OCI-LY1 (cell line): ENCODE data around the gene PAK3.

Experiments used
- H2AFZ ChIP-seq: fragments of 200-600 bp; sonication (generic), shearing (Covaris generic); 2 replicates; pipeline ENCODE4 v1.6.0; 2014; ENCODE audit warnings: antibody characterized with exemption, mild to moderate bottlenecking, low read length
- H3F3A ChIP-seq: fragments of 200-600 bp; sonication (generic), shearing (Covaris generic); 2 replicates; pipeline ENCODE4 v1.6.0; 2014; ENCODE audit warnings: mild to moderate bottlenecking, antibody characterized with exemption, low read length, moderate library complexity; ENCODE audit not compliant: insufficient read depth
- H3K27ac ChIP-seq: fragments of 200-600 bp; sonication (generic); 2 replicates; pipeline ENCODE4 v1.5.1; 2014; ENCODE audit warnings: low read length, mixed run types, mild to moderate bottlenecking, low read depth; ENCODE audit not compliant: poor library complexity, severe bottlenecking
- H3K27me3 ChIP-seq: fragments of 200-600 bp; sonication (generic); 2 replicates; pipeline ENCODE4 v1.6.0; 2014; ENCODE audit warnings: antibody characterized with exemption, mild to moderate bottlenecking, low read length, moderate library complexity; ENCODE audit not compliant: insufficient read depth
- H3K36me3 ChIP-seq: fragments of 200-600 bp; sonication (generic); 2 replicates; pipeline ENCODE4 v1.6.1; 2014; ENCODE audit warnings: mild to moderate bottlenecking, antibody characterized with exemption, low read length, moderate library complexity, mixed read lengths; ENCODE audit not compliant: insufficient read depth
- H3K4me1 ChIP-seq: fragments of 200-600 bp; sonication (generic); 2 replicates; pipeline ENCODE4 v1.5.1; 2014; ENCODE audit warnings: mild to moderate bottlenecking, low read length, moderate library complexity; ENCODE audit not compliant: insufficient read depth, severe bottlenecking
- H3K4me2 ChIP-seq: fragments of 200-600 bp; sonication (generic), shearing (Covaris generic); 2 replicates; pipeline ENCODE4 v1.6.1; 2014; ENCODE audit warnings: low read length
- H3K4me3 ChIP-seq: fragments of 200-600 bp; sonication (generic); 2 replicates; pipeline ENCODE4 v1.5.1; 2014; ENCODE audit warnings: low read length, low read depth, mild to moderate bottlenecking, mixed read lengths; ENCODE audit not compliant: poor library complexity, severe bottlenecking
- H3K79me2 ChIP-seq: fragments of 200-600 bp; shearing (Covaris generic); 2 replicates; pipeline ENCODE4 v1.6.1; 2016; ENCODE audit warnings: mixed run types, low read length, mixed read lengths; ENCODE audit not compliant: insufficient read depth
- H3K9ac ChIP-seq: fragments of 200-600 bp; sonication (generic), shearing (Covaris generic); 2 replicates; pipeline ENCODE4 v1.6.1; 2014; ENCODE audit warnings: mild to moderate bottlenecking, low read length, mixed read lengths
- H3K9me2 ChIP-seq: fragments of 200-600 bp; sonication (generic), shearing (Covaris generic); 2 replicates; pipeline ENCODE4 v1.6.1; 2014; ENCODE audit warnings: low read depth, mild to moderate bottlenecking, low read length, mixed read lengths
- H3K9me3 ChIP-seq: fragments of 200-600 bp; shearing (Covaris generic); 2 replicates; pipeline ENCODE4 v1.6.1; 2014; ENCODE audit warnings: low read length, mixed read lengths
- H4K20me1 ChIP-seq: fragments of 200-600 bp; sonication (generic), shearing (Covaris generic); 2 replicates; pipeline ENCODE4 v1.6.0; 2016; ENCODE audit warnings: mild to moderate bottlenecking, low read length; ENCODE audit not compliant: insufficient read depth
- CTCF ChIP-seq: fragments of 200-600 bp; sonication (generic), shearing (Covaris generic); IDR thresholded peaks from 2 replicates; pipeline ENCODE4 v1.5.1; 2017; ENCODE audit warnings: mild to moderate bottlenecking, antibody characterized with exemption, low read length, moderate library complexity, mixed read lengths
- EZH2 ChIP-seq: fragments of 200-600 bp; sonication (generic), shearing (Covaris generic); IDR thresholded peaks from 2 replicates; pipeline ENCODE4 v1.8.0; 2017; ENCODE audit warnings: borderline replicate concordance, mixed run types, mild to moderate bottlenecking, antibody characterized with exemption, low read length, moderate library complexity, mixed read lengths

The PAK3 gene

DNA sequence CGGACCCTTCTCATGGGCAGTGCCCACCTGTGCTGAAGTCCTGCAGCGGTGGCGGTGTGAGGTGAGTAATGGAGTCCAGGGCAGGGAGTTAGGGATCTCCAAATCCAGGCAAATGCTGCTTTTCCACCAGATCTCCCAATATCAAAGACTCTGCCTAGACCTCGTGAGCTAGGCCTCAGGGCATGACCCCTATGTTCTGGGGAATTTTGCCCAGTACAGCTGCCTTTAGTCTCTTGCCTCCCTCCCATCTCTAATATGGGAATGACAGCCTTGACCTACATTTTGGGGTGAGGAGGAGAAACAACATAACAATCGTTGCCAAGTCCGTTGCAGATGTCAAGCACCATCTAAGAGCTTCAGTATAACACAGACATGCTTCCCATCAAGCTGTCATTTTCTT, 7.3 kb downstream of the PAK3 start:
- Histone ChIP-seq H3K27me3 (no peaks in the 10 kb centered on the region), H3K4me1 (no peaks in the 10 kb centered on the region), H3K4me2 (no peak overlapping the region), H3K27ac (no peak overlapping the region), H3K9me3 (no peaks in the 10 kb centered on the region), H3K9me2 (no peaks in the 10 kb centered on the region), H3K36me3 (no peaks in the 10 kb centered on the region), H2AFZ (no peak overlapping the region), H3F3A (no peaks in the 10 kb centered on the region), H3K79me2 (no peaks in the 10 kb centered on the region), H4K20me1 (no peaks in the 10 kb centered on the region), H3K9ac (no peak overlapping the region), H3K4me3 (no peak overlapping the region)
- TF ChIP-seq EZH2 (no peak), CTCF (no peak)

DNA sequence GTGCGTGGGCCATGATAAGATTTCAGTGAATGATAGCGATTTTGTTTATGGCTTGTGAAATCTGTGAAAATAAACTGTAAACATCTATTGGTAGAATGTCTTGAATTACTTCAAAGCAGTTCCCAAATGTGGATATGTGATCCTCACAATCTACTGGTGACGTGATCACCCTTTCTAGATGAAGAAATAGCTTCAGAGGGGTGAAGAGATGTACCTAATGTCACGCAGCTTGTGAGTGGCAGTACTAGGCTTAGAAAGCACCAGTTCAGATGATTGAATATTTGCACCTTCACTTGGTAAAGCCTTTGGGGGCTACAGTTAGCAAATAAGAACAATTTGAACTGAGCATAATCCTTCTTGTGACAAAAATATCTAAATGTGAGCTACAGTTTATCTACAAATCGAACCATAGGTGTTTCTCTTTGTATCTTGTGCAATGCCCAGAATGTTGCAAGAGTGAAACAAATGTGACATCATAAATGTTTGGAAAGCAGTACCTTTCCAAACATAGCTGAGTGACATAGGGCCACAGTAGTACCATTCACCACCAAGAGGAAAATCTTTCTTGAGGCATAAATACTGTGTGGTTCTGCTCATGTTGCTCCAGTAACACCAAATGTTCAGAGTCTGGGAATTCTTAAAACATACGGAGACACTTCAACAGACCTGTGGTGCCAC, 14.2 kb downstream of the PAK3 start:
- no peaks in the 10 kb centered on the region for H3K9me3 ChIP-seq
- no peak overlapping the region for H3K4me2 ChIP-seq
- no peak overlapping the region for H2AFZ ChIP-seq
- H3K9ac ChIP-seq, result no peak overlapping the region
- H3K4me1 ChIP-seq, result no peaks in the 10 kb centered on the region
- H3K36me3 ChIP-seq, result no peaks in the 10 kb centered on the region
- no peaks in the 10 kb centered on the region for H3K27me3 ChIP-seq
- no peak overlapping the region for H3K27ac ChIP-seq
- no peak for TF ChIP-seq EZH2
- no peak for TF ChIP-seq CTCF
- no peaks in the 10 kb centered on the region for H3K79me2 ChIP-seq
- H3F3A ChIP-seq, result no peaks in the 10 kb centered on the region
- H3K9me2 ChIP-seq, result no peaks in the 10 kb centered on the region
- H4K20me1 ChIP-seq, result no peaks in the 10 kb centered on the region
- no peak overlapping the region for H3K4me3 ChIP-seq

- TF ChIP-seq EZH2, result no peak
- no peak for TF ChIP-seq CTCF
- H3K27me3 ChIP-seq, result no peaks in the 10 kb centered on the region
- no peaks in the 10 kb centered on the region for H3K4me1 ChIP-seq
- H3K9me2 ChIP-seq, result no peaks in the 10 kb centered on the region
- no peaks in the 10 kb centered on the region for H4K20me1 ChIP-seq
- H3F3A ChIP-seq, result no peaks in the 10 kb centered on the region
- no peaks in the 10 kb centered on the region for H3K79me2 ChIP-seq
- no peak overlapping the region for H3K27ac ChIP-seq
- H2AFZ ChIP-seq, result no peak overlapping the region
- H3K36me3 ChIP-seq, result no peaks in the 10 kb centered on the region
- H3K4me3 ChIP-seq, result no peak overlapping the region
- no peak overlapping the region for H3K9ac ChIP-seq
- no peak overlapping the region for H3K4me2 ChIP-seq
- no peaks in the 10 kb centered on the region for H3K9me3 ChIP-seq
Observed at GRCh38 chrX:111114806-111115205, 18.8 kb downstream of the PAK3 start.
